Measurements from ENCODE around the gene ERBB3. TPM values are rescaled to one million over a fixed set of nuclear protein-coding genes. Genes with fewer than 3 reads are reported as not detected.

Gene ERBB3
- total and polyA plus RNA-seq, 9 donors = 0.72 to 20.6 (median 3.3) TPM

DNA sequence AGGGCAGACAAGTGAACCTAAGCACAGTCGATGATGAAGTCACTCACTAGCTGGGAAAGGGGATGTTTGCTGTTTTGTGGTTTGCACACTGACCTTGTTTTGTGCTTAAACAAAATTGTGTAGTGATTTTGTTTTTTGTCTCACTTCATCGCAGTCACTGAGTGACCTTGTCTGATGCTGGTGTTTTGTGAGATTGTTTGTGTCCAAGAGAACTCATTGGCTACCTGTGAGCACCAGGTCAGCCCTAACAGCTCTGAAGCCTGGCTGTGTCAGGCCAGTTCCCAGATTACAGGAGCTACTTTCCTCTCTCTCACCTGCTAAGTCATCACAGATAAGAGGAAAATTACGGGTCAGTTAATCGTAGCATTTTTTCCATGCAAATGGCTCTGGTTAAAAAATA lies 44.2 kb downstream of the ERBB3 start:
- TF ChIP-seq CTCF (IDR thresholded peaks at IDR 0.05) (no peak), POLR2A (IDR thresholded peaks at IDR 0.05) (no peak), EP300 (IDR thresholded peaks at IDR 0.05) (no peak)
- no peak for DNase-seq
- Histone ChIP-seq H3K4me3 (no peak overlapping the region), H3K36me3 (no peaks in the 10 kb centered on the region), H3K4me1 (ENCODE audit: insufficient read depth) (peaks cover 4% of the 10 kb centered on the region), H3K27ac (no peak overlapping the region), H3K9me3 (no peaks in the 10 kb centered on the region), H3K27me3 (no peaks in the 10 kb centered on the region)
- intact Hi-C loops (cut with DNase I) = loop anchor here in 3 of 4 donors (5.0 to 10.0 kb wide), 4 partner anchors 38 to 1578 kb away; partner anchors contain the start of genes NABP2 (in 2 of the 3), RNF41 (in 2 of the 3) and SPRYD4 (in 2 of the 3)
- 43 to 67% (median 48%) methylated on average over 4 of the region's 4 CpGs for WGBS, 3 donors

DNA sequence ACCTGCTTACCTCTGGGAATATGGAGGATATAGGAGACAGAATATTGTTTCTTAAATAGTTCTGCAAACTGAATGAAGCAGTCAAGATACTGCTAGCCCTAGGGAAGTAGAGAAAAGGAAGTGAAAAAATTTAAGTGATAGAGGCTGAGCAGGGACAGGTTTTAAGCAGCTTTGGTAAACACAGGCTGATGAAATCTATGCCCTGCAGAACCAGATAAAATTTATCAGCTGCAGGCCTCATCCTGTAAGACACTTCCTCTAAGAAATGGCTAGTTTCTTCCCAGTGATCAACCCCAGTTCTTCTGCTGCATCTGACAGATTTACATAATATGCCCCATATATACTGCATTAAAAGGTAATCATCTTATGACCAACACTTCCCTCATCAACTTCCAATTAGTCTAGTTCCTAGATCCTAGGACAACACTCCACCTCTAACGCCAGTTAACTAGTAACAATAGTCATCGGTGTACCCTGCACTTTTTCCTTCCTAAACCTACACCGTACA lies 46.8 kb downstream of the ERBB3 start:
- intact Hi-C loops (cut with DNase I) = loop anchor here in 3 of 4 donors (2.0 to 10.0 kb wide), 3 partner anchors 32 to 338 kb away; partner anchors contain the start of genes NABP2 (in 2 of the 3), RNF41 (in 2 of the 3), SPRYD4 (in 2 of the 3) and MYL6 (in 1 of the 3)
- WGBS, 3 donors = 54 to 62% (median 59%) methylated on average over 3 of the region's 3 CpGs
- Histone ChIP-seq H3K36me3 (no peaks in the 10 kb centered on the region), H3K27me3 (no peaks in the 10 kb centered on the region), H3K4me1 (ENCODE audit: insufficient read depth) (peaks cover 9% of the 10 kb centered on the region), H3K27ac (peak overlapping the region; percentile 68 to 70), H3K4me3 (no peak overlapping the region), H3K9me3 (no peaks in the 10 kb centered on the region)
- no peak for DNase-seq
- TF ChIP-seq EP300 (IDR thresholded peaks at IDR 0.05) = no peak
- TF ChIP-seq CTCF (IDR thresholded peaks at IDR 0.05) = no peak
- TF ChIP-seq POLR2A (IDR thresholded peaks at IDR 0.05) = no peak

DNA sequence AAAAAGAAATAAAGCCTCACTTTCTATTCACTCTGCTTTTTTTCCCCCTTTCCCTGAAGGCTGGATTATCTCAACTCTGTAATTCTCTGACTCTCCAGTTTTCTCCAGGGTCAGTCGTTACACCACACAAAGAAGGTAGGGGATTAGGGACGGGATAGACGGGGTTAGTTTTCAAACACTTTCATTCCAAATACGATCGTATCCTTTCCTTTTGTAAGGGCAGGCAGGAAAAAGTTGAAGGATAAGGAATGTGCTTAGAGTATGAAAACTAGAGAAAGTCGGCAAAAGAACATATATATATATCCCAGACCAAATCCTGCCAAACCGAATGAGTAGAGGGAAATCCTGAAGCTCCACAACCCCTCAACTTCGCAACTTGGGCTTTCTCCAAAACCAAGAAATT lies 47.5 kb downstream of the ERBB3 start:
- no peaks in the 10 kb centered on the region for H3K36me3 ChIP-seq
- DNase-seq = no peak
- peak overlapping the region; percentile 24 for H3K4me3 ChIP-seq
- peaks cover 9% of the 10 kb centered on the region for H3K4me1 ChIP-seq (ENCODE audit: insufficient read depth)
- H3K27me3 ChIP-seq = no peaks in the 10 kb centered on the region
- no peaks in the 10 kb centered on the region for H3K9me3 ChIP-seq
- intact Hi-C loops (cut with DNase I) = loop anchor here in 3 of 4 donors (2.0 to 10.0 kb wide), 3 partner anchors 31 to 337 kb away; partner anchors contain the start of genes NABP2 (in 2 of the 3), RNF41 (in 2 of the 3), SPRYD4 (in 2 of the 3) and MYL6 (in 1 of the 3)
- WGBS, 3 donors = 0 to 1% (median 1%) methylated on average over 8 of the region's 8 CpGs
- TF ChIP-seq EP300 (IDR thresholded peaks at IDR 0.05) (no peak), POLR2A (IDR thresholded peaks at IDR 0.05) (peak; percentile 58), CTCF (IDR thresholded peaks at IDR 0.05) (peak in 2 of 3 donors; percentile 12 to 20)
- peak overlapping the region; percentile 68 to 70 for H3K27ac ChIP-seq

DNA sequence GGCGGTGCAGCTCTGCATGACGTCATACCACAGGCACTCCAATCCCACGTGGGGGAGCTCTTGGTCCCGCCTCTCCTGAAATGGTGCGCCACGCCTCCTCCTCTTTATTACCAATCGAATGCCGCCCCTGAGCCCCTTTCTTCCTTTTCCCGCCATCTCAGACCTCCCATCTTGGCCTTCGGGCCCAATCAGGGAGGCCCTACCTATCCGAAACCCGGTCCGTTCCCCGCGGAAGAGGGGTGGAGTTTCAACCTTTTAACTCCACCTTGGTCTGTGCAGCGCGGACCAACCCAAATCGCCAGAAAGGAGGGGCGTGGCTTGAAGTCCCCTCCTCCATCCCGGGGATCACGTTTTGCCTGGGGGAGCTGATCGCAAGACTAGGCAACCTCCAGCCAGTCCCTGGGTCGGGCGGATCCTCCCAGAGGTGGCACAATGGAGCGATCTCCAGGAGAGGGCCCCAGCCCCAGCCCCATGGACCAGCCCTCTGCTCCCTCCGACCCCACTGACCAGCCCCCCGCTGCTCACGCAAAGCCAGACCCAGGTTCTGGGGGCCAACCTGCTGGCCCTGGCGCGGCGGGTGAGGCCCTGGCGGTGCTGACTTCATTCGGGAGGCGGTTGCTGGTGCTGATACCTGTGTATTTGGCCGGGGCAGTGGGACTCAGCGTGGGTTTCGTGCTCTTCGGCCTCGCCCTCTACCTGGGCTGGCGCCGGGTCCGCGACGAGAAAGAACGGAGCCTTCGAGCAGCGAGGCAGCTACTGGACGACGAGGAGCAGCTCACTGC lies 48.1 kb downstream of the ERBB3 start, which contains the start of gene ESYT1:
Gene ESYT1 (plus strand): TSS at position 380 of the 782 bp plus-strand sequence. CDS start 53 bp downstream, at position 433.
- intact Hi-C loops (cut with DNase I) = loop anchor here in 3 of 4 donors (2.0 to 10.0 kb wide), 4 partner anchors 31 to 337 kb away; partner anchors contain the start of genes NABP2 (in 2 of the 3), RNF41 (in 2 of the 3), SPRYD4 (in 2 of the 3) and MYL6 (in 1 of the 3)
- Histone ChIP-seq H3K9me3 (no peaks in the 10 kb centered on the region), H3K4me1 (ENCODE audit: insufficient read depth) (peaks cover 9% of the 10 kb centered on the region), H3K27ac (peak within 1 kb of the TSS; percentile 78 to 90), H3K27me3 (no peaks in the 10 kb centered on the region), H3K36me3 (no peaks in the 10 kb centered on the region), H3K4me3 (peak within 1 kb of the TSS; percentile 63)
- WGBS, 3 donors = 0 to 1% (median 0%) methylated on average over 37 to 49 of the region's 49 CpGs
- peak in 1 of 3 donors; percentile 38 for TF ChIP-seq CTCF (IDR thresholded peaks at IDR 0.05)
- TF ChIP-seq EP300 (IDR thresholded peaks at IDR 0.05) = peak; percentile 48
- TF ChIP-seq POLR2A (IDR thresholded peaks at IDR 0.05) = peak; percentile 96
- peak; percentile 97 to 99 (median 98) for DNase-seq
